WTC11 (cell line): Measurements from ENCODE around the gene SMG7.

Experiments used
- CBFB ChIP-seq: sonication (generic); formaldehyde crosslinking; IDR thresholded peaks from 2 replicates; pipeline ENCODE4 v1.8.1; 2022; ENCODE audit warnings: mild to moderate bottlenecking, low read depth, missing genetic modification reagents
- CREM ChIP-seq: sonication (generic); formaldehyde crosslinking; IDR thresholded peaks from 2 replicates; pipeline ENCODE4 v1.8.1; 2022; ENCODE audit warnings: mild to moderate bottlenecking, missing genetic modification reagents, moderate library complexity
- CTCF ChIP-seq: fragments of 200-600 bp; IDR thresholded peaks from 2 replicates; pipeline ENCODE4 v1.8.0; 2022; ENCODE audit warnings: antibody characterized with exemption
- GABPB1 ChIP-seq: sonication (generic); formaldehyde crosslinking; IDR thresholded peaks from 2 replicates; pipeline ENCODE4 v1.8.1; 2023; ENCODE audit warnings: mild to moderate bottlenecking, missing genetic modification reagents
- JUN ChIP-seq: sonication (generic); formaldehyde crosslinking; IDR thresholded peaks from 2 replicates; pipeline ENCODE4 v1.8.0; 2023; ENCODE audit warnings: mild to moderate bottlenecking, missing genetic modification reagents
- NFYB ChIP-seq: sonication (generic); formaldehyde crosslinking; conservative IDR thresholded peaks from 2 replicates; pipeline ENCODE4 v1.8.0; 2022; ENCODE audit warnings: low read depth, missing genetic modification reagents
- NR2C2 ChIP-seq: sonication (generic); formaldehyde crosslinking; IDR thresholded peaks from 2 replicates; pipeline ENCODE4 v1.8.0; 2022; ENCODE audit warnings: mild to moderate bottlenecking, missing genetic modification reagents
- SMAD4 ChIP-seq: sonication (generic); formaldehyde crosslinking; IDR thresholded peaks from 2 replicates; pipeline ENCODE4 v1.8.0; 2022; ENCODE audit warnings: mild to moderate bottlenecking, missing genetic modification reagents
- TEAD4 ChIP-seq: sonication (generic); formaldehyde crosslinking; IDR thresholded peaks from 2 replicates; pipeline ENCODE4 v1.8.0; 2022; ENCODE audit warnings: mild to moderate bottlenecking, missing genetic modification reagents
- USF1 ChIP-seq: sonication (generic); formaldehyde crosslinking; IDR thresholded peaks from 2 replicates; pipeline ENCODE4 v1.8.0; 2022; ENCODE audit warnings: mild to moderate bottlenecking, missing genetic modification reagents
- USF2 ChIP-seq: sonication (generic); formaldehyde crosslinking; IDR thresholded peaks from 2 replicates; pipeline ENCODE4 v1.8.1; 2023; ENCODE audit warnings: mild to moderate bottlenecking, missing genetic modification reagents, moderate library complexity

- TF ChIP-seq SMAD4 (CRISPR knock-in tag), result no peak
- TF ChIP-seq CTCF, result no peak
- no peak for TF ChIP-seq USF1
- no peak for TF ChIP-seq JUN
- TF ChIP-seq CBFB, result no peak
- no peak for TF ChIP-seq USF2 (CRISPR knock-in tag)
- TF ChIP-seq NFYB, result no peak
- TF ChIP-seq TEAD4, result no peak
- TF ChIP-seq NR2C2, result no peak
- no peak for TF ChIP-seq CREM (CRISPR knock-in tag)
- TF ChIP-seq GABPB1 (CRISPR knock-in tag), result no peak
Measured at GRCh38 chr1:183484851-183485250, 12.6 kb downstream of the SMG7 start.
